COR-L47 (cell line): Measurements from ENCODE around the gene CNBD2.
"Not testable (repeated sequence)": the region's sequence is repeated elsewhere in the genome, so short reads cannot be mapped to it uniquely, and the experiment has no call there.

ENCODE experiments used
- DNase-seq: peaks from one replicate; lab custom pipeline; 2025; lab: John Stamatoyannopoulos, UW

CNBD2 gene

GRCh38 chr20:35975576-35976373 lies 7.4 kb downstream of the CNBD2 start:
- DNase-seq = no peak

GRCh38 chr20:35978041-35978513 lies 9.7 kb downstream of the CNBD2 start:
- DNase-seq = no peak

GRCh38 chr20:35979544-35979943 lies 11.2 kb downstream of the CNBD2 start:
- no peak for DNase-seq

- no peak for DNase-seq
These were observed 13.6 kb downstream of the CNBD2 start for GRCh38 chr20:35981969-35982368.

GRCh38 chr20:35984382-35984781 lies 16.0 kb downstream of the CNBD2 start:
- DNase-seq = no peak

- peak; percentile 9 for DNase-seq
These were observed 17.4 kb downstream of the CNBD2 start for GRCh38 chr20:35985806-35986205.

- DNase-seq = no peak
These were observed 20.6 kb downstream of the CNBD2 start for GRCh38 chr20:35988910-35989463.

GRCh38 chr20:35991142-35991771 lies 22.9 kb downstream of the CNBD2 start:
- peak; percentile 5 for DNase-seq

GRCh38 chr20:35992713-35993335 lies 24.4 kb downstream of the CNBD2 start:
- peak; percentile 48 for DNase-seq

GRCh38 chr20:35994994-35995453 lies 26.6 kb downstream of the CNBD2 start:
- peak; percentile 84 for DNase-seq

- not testable (repeated sequence) for DNase-seq
These were observed 28.1 kb downstream of the CNBD2 start for GRCh38 chr20:35996492-35996891.

GRCh38 chr20:36001331-36001730 lies 32.9 kb downstream of the CNBD2 start:
- not testable (repeated sequence) for DNase-seq

- DNase-seq = no peak
These were observed 34.5 kb downstream of the CNBD2 start for GRCh38 chr20:36002855-36003254.

- no peak for DNase-seq
These were observed 35.7 kb downstream of the CNBD2 start for GRCh38 chr20:36004045-36004444.

GRCh38 chr20:36008461-36009035 lies 40.2 kb downstream of the CNBD2 start:
- no peak for DNase-seq

- DNase-seq = no peak
These were observed 41.7 kb downstream of the CNBD2 start for GRCh38 chr20:36010076-36010475.

- no peak for DNase-seq
These were observed 42.4 kb downstream of the CNBD2 start for GRCh38 chr20:36010825-36011224.

- no peak for DNase-seq
These were observed 47.5 kb downstream of the CNBD2 start for GRCh38 chr20:36015806-36016403.

GRCh38 chr20:36017048-36017951 lies 48.9 kb downstream of the CNBD2 start:
- DNase-seq = no peak

GRCh38 chr20:36018208-36018988 lies 50.0 kb downstream of the CNBD2 start:
- DNase-seq = no peak
